ENCODE measurements around the gene FAM185A. TPM values are rescaled to one million over a fixed set of nuclear protein-coding genes. Genes with fewer than 3 reads are reported as not detected.

The FAM185A gene
- total RNA-seq, 1 experiment from 2014 or later = 8.9 TPM

- H3K36me3 ChIP-seq (ENCODE audit: control insufficient read depth, insufficient read depth, low read length) = no peaks in the 10 kb centered on the region
- H3K4me1 ChIP-seq (ENCODE audit: control insufficient read depth, insufficient read depth, low read length) = no peaks in the 10 kb centered on the region
- in situ Hi-C loops (cut with HindIII; ENCODE audit: low pct_unique_long_range_greater_than_20kb, low sequenced_read_pairs) = no loop called here
- ChIA-PET CTCF (no interaction called here), POLR2A (no interaction called here)
- no peak overlapping the region for H3K4me3 ChIP-seq (ENCODE audit: low read depth in 2 of 2, low read length in 2 of 2)
- H3K27ac ChIP-seq (ENCODE audit: low read length) = no peak overlapping the region
- intact Hi-C loops (cut with micrococcal nuclease; ENCODE audit: unreplicated experiment) = no loop called here
- no peak for DNase-seq (ENCODE audit: low read depth, low spot score)
- H3K27me3 ChIP-seq (ENCODE audit: control insufficient read depth, insufficient read depth, low read length) = no peaks in the 10 kb centered on the region
- ATAC-seq = no peak
- TF ChIP-seq SIN3A (IDR thresholded peaks at IDR 0.05; ENCODE audit: borderline replicate concordance, insufficient read depth, low read depth, low read length) = no peak
- no peak for TF ChIP-seq TCF7L2 (IDR thresholded peaks at IDR 0.05; ENCODE audit: low read depth, low read length)
- no peak for TF ChIP-seq CTCF (IDR thresholded peaks at IDR 0.05)
- TF ChIP-seq POLR2AphosphoS5 (IDR thresholded peaks at IDR 0.05; ENCODE audit: low read depth, low read length) = no peak
- no peak for TF ChIP-seq REST (IDR thresholded peaks at IDR 0.05; ENCODE audit: insufficient read depth in 1 of 2, low read depth in 2 of 2, low read length in 1 of 2)
- BruUV-seq (replicated peaks) = no TSS peak
- no peaks in the 10 kb centered on the region for H3K9me3 ChIP-seq (ENCODE audit: control insufficient read depth, insufficient read depth, low read depth, low read length)
Measured at GRCh38 chr7:102811942-102812678, 63.3 kb downstream of the FAM185A start.

DNA sequence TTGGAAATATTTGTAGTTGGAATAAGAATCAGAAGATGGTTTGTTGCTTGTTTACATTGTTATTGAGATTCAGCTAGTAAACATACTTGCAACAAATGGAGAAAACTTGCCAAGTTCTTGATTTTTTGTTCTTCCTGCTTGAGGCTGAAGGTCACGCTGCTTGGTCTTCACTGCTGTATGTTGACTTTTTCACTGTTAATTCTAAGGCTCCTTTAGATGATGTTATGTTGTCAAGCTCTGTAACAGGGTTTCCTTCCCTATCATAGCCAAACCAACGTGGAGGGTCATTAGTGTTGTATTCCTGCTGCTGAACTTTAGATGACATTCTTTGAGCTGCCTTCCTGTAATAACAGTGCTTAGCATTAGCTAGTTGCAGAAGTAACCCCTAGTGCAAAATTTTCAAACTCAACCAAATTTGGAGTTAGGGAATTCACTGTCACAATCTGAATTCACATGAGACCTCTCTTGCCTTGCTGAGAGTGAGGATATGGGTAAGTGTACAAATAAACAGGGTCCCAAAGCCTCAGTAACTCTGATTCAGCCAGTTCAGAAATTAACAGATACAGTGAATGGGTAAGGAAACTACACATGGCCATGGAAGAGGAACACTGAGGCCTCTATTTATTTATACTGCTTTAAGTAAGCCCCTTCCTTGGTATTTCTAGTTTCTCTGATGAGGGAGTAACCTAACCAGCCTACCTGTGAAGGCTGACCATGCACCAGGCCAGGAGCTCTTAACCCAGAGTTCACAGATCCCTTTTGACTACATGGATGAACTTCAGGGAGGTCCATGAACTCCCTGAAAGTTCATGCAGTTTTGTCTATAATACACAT is 64.6 kb downstream of the FAM185A start:
- CTCF ChIA-PET = no interaction called here
- ATAC-seq = no peak
- intact Hi-C loops (cut with micrococcal nuclease; ENCODE audit: unreplicated experiment) = no loop called here
- BruUV-seq (replicated peaks) = no TSS peak
- Histone ChIP-seq H3K36me3 (ENCODE audit: control insufficient read depth, insufficient read depth, low read length) (no peaks in the 10 kb centered on the region), H3K4me3 (ENCODE audit: low read depth in 2 of 2, low read length in 2 of 2) (no peak overlapping the region), H3K27ac (ENCODE audit: low read length) (no peak overlapping the region), H3K4me1 (ENCODE audit: control insufficient read depth, insufficient read depth, low read length) (no peaks in the 10 kb centered on the region), H3K9me3 (ENCODE audit: control insufficient read depth, insufficient read depth, low read depth, low read length) (no peaks in the 10 kb centered on the region), H3K27me3 (ENCODE audit: control insufficient read depth, insufficient read depth, low read length) (no peaks in the 10 kb centered on the region)
- no peak for TF ChIP-seq TCF7L2 (IDR thresholded peaks at IDR 0.05; ENCODE audit: low read depth, low read length)
- TF ChIP-seq REST (IDR thresholded peaks at IDR 0.05; ENCODE audit: insufficient read depth in 1 of 2, low read depth in 2 of 2, low read length in 1 of 2) = no peak
- no peak for TF ChIP-seq CTCF (IDR thresholded peaks at IDR 0.05)
- no peak for TF ChIP-seq POLR2AphosphoS5 (IDR thresholded peaks at IDR 0.05; ENCODE audit: low read depth, low read length)
- no peak for TF ChIP-seq SIN3A (IDR thresholded peaks at IDR 0.05; ENCODE audit: borderline replicate concordance, insufficient read depth, low read depth, low read length)
- POLR2A ChIA-PET = no interaction called here
- in situ Hi-C loops (cut with HindIII; ENCODE audit: low pct_unique_long_range_greater_than_20kb, low sequenced_read_pairs) = no loop called here
- DNase-seq (ENCODE audit: low read depth, low spot score) = no peak

Data from Panc1 (cell line).